Right renal pelvis (tissue), 4 donors: ENCODE data around the gene ACACB. TPM values are rescaled to one million over a fixed set of nuclear protein-coding genes. Genes with fewer than 3 reads are reported as not detected.

Experiments
- DNase-seq, 4 donors: peaks; one replicate each; pipeline ENCODE4 v3.0.0-alpha.2; 2013; ENCODE audit warnings: low read depth in 4 of 4, low spot score in 3 of 4, missing footprints in 1 of 4
- polyA plus RNA-seq, 4 donors: library from polyadenylated mRNA; unstranded; fragments of 120-200 nt; gene quantifications; one replicate each; pipeline ENCODE4 v1.2.1, GENCODE V29; 2013; ENCODE audit not compliant: insufficient read length in 4 of 4

ACACB gene
- polyA plus RNA-seq, 4 donors: 14.8 to 18.0 (median 16.8) TPM

- no peak for DNase-seq
Observed at GRCh38 chr12:109109746-109110350, 6.5 kb upstream of the ACACB start.

DNA sequence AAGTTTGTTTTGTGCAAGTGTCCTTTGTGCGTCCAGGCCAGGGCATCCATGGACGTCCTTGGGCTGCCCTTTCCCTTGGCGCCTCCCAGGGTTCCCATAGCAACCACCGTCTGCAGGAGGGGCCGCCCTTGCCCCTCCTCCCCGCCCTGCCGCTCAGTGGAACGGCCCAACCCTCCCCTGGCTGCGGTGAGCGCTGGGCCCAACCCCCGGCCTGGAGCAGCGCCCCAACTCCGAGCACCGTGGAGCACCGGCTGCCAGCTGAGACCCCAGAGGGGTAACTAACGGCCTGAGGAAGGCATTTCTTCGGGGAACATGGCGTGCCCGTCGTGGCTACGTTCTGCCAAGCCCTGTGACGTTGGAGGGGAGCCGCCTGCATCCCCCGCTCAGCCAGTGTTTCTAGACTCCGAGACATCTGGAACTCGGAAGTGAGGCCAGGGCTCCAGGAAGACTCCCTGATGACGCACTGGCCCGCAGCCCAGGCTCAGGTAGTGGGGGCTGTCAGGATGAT lies 5.3 kb upstream of the ACACB start:
- peak in 3 of 4 donors; percentile 77 to 84 (median 81) for DNase-seq

- DNase-seq: no peak
Observed at GRCh38 chr12:109112720-109113465, 3.5 kb upstream of the ACACB start.

- no peak for DNase-seq
Observed at GRCh38 chr12:109113661-109114321, 2.6 kb upstream of the ACACB start.

- DNase-seq: no peak
Observed at GRCh38 chr12:109114644-109115043, 1.7 kb upstream of the ACACB start.

- DNase-seq: no peak
Observed at GRCh38 chr12:109115404-109115757, 1.0 kb upstream of the ACACB start.

GRCh38 chr12:109116611-109116949 lies 193 bp downstream of the ACACB start:
- DNase-seq: no peak

- no peak for DNase-seq
Observed at GRCh38 chr12:109120095-109120494, 3.7 kb downstream of the ACACB start.

DNA sequence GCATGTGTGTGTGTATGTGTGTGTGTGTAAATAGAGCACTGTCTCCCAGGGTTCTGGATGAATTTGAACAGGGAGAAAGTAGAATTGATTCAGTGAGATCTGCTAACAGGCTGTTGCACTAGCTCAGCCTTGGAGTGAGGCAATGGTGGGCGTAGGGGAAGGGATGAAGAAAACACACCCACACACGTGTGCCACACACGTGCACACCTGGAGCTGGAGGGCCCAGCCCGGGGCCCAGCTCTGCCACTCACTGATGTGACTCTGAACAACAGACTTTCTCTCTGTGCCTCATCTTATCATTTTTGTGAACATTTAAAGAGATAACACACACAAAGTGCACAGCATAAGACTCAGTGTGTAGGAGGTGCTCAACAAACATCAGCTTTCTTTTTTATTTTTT lies 4.2 kb downstream of the ACACB start:
- no peak for DNase-seq

DNA sequence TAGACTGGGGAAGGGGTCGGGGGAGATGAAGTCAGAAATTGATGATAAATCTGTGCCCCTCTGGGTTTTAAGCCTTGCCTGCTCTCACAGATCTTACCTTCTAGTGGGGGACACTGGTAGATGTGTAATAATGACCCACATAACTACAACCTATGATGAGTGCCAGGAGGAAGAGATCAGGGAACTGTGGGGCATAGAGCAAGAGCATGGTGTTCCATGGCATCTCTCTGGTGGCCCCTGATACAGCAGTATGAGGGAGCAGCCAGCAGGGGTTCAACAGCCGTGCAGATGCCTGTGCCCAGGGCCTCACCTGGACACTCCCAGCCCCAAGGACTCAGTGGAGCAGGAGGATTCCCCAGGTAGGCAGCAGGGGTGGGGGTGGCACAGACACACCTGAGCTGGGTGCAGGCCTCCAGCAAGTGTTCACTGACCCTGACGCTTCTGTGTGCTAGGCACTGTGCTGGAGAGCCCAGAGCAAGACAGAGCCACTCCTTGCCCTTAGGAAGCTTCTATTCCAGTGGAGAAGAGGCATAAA lies 5.0 kb downstream of the ACACB start:
- no peak for DNase-seq

GRCh38 chr12:109124878-109125648 lies 8.7 kb downstream of the ACACB start:
- DNase-seq: no peak

DNA sequence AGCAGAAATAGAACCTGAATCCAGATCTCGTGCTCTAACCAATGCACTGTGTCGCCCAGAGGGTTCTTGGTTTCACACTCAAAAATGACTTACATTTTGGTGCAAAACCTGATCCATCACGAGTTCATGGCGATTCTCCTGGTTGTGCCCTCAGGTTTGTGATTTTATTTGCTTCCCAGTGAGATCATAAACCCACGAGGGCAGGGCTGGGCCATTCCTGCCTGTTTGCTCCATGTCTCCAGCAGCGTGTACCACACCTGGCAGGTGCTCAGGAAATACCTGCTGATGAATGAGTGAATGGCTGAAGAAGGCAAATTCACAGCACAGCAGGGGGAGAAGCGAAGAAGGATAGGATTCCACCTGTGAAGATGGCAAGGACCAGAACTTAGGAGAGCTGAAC lies 9.4 kb downstream of the ACACB start:
- DNase-seq: no peak

DNA sequence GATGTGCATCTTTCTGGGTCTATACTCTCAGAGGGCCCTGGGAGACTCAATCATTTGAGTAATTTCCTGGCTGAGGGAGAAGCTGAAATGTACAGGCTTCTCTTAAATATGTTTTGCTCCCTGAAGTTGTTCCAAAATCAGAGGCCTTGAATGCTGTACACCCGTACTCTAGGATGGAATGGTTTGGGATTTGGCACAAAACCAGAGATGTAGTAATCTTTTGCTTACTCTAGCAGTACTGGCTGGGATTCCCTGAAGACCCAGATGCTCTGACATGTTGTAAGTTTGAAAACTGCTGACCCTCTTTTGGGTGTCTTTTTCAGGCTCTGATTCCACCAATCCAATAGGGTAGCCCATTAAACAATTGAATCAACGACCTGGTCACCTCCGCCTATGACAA lies 10.4 kb downstream of the ACACB start:
- DNase-seq: no peak

GRCh38 chr12:109127533-109128242 lies 11.3 kb downstream of the ACACB start:
- no peak for DNase-seq

- DNase-seq: no peak
Observed at GRCh38 chr12:109130297-109131153, 14.1 kb downstream of the ACACB start.

GRCh38 chr12:109131154-109132050 lies 15.0 kb downstream of the ACACB start:
- no peak for DNase-seq

DNA sequence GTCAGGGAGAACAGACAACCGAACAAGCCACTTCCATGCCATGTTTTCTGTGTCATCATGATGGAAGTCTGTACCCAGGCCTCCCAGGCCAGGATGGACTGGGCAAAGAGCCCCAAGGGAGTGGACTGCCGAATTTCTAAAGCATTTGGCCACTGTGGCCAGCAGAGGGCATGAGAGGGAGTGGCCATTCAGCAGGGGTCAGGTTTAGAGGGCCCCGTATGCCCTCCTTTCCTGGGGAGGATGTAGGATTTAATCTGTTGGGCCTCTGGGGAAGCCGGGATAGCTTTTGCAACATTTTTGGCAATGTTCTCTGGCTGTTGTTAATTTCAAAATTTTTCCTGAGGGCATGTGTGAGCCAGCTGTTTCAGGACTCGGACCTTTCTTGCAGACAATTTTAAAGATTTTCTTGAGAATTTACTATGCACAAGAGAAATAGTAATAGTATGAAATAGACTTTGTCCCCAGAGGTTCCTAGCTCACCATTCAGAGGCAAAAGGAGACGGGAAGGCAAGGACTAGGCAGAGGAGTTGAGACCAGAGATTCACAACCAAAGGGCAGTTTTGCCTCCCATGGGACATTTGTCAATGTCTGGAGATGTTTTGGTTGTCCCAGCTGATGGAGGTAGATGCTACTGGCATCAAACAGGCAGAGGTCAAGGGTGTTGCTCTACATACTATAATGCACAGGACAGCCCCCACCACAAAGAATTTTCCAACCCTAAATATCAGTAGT lies 18.0 kb downstream of the ACACB start:
- DNase-seq: no peak

- no peak for DNase-seq
Observed at GRCh38 chr12:109137055-109137454, 20.7 kb downstream of the ACACB start.
